ENCODE data around the gene BTBD9. TPM values are rescaled to one million over a fixed set of nuclear protein-coding genes. Genes with fewer than 3 reads are reported as not detected.
"Not testable (repeated sequence)": the region's sequence is repeated elsewhere in the genome, so short reads cannot be mapped to it uniquely, and the experiment has no call there.

Gene BTBD9
- total RNA-seq, 2 donors from 2014 or later = 16.3 to 22.9 TPM

GRCh38 chr6:38142178-38142902 is 497.4 kb downstream of the BTBD9 start:
- intact Hi-C loops (cut with DNase I) = no loop called here
- no peak for DNase-seq (ENCODE audit: low spot score)

GRCh38 chr6:38141716-38142115 is 498.0 kb downstream of the BTBD9 start:
- no peak for DNase-seq (ENCODE audit: low spot score)
- intact Hi-C loops (cut with DNase I) = no loop called here

- intact Hi-C loops (cut with DNase I) = no loop called here
- no peak for DNase-seq (ENCODE audit: low spot score)
Measured at GRCh38 chr6:38141085-38141484, 498.6 kb downstream of the BTBD9 start.

GRCh38 chr6:38138374-38138773 is 501.4 kb downstream of the BTBD9 start:
- intact Hi-C loops (cut with DNase I) = no loop called here
- DNase-seq (ENCODE audit: low spot score) = no peak

GRCh38 chr6:38137608-38138265 is 502.0 kb downstream of the BTBD9 start:
- intact Hi-C loops (cut with DNase I) = no loop called here
- DNase-seq (ENCODE audit: low spot score) = no peak

GRCh38 chr6:38136547-38136946 is 503.2 kb downstream of the BTBD9 start:
- intact Hi-C loops (cut with DNase I) = no loop called here
- DNase-seq (ENCODE audit: low spot score) = no peak

DNA sequence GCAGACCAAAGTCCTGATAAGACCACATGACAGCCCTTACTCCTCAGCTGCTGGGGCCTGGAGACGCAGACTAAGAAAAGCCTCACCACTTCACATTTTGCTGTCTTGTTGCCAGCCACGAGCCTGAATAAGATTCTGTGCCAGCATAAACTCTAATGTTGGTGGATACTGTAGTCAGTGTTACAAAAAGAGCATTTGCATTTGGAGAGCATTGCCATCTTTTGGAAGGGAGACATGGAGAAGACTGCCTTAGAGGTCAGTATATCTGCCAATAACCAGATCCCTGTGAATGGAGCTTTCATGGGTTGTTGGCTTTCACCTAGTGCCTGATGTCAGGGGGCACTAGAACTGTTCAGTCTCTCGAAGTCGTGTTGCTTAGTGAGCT is 505.0 kb downstream of the BTBD9 start:
- no peak for DNase-seq (ENCODE audit: low spot score)
- intact Hi-C loops (cut with DNase I) = loop anchor here in 1 of 2 donors (2.0 kb wide), 1 partner anchor 32 kb away; no protein-coding TSS in a partner anchor

DNA sequence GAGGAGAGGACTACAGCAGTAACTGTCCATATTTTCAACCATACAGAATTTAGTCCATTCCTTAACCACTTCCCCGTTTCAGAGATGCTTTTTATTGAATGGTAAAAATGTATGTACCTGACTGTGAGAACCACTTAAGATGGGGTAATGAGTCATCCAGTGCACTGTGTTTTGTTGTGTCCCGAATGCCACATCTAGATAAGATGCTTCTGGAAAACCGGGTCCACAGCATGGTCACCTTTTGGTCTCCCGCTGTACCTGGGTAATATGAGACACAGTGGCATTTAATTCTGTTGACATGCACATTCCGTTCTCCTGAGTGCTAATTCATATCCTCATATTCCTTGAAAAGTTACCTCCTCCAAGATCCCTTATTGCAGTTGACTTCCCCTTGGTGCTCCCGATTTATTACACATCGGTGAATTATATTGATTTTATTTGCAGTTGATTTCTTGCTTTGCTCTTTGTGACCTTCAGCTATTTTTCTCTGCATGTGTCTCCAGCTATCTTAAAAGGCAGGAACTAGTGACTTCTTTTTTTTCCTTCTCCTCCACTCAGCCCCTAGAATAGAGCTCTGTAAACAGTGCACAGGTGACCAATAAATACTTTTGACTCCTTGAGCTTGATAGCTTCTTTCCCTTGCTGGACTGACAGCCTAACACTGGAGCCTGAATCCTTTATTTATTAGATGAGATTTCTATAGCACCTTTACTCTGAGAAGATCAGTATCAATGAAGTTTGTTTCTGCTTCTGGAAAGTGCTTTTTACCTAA is 505.6 kb downstream of the BTBD9 start:
- no peak for DNase-seq (ENCODE audit: low spot score)
- intact Hi-C loops (cut with DNase I) = loop anchor here in 1 of 2 donors (2.0 kb wide), 1 partner anchor 31 kb away; no protein-coding TSS in a partner anchor

DNA sequence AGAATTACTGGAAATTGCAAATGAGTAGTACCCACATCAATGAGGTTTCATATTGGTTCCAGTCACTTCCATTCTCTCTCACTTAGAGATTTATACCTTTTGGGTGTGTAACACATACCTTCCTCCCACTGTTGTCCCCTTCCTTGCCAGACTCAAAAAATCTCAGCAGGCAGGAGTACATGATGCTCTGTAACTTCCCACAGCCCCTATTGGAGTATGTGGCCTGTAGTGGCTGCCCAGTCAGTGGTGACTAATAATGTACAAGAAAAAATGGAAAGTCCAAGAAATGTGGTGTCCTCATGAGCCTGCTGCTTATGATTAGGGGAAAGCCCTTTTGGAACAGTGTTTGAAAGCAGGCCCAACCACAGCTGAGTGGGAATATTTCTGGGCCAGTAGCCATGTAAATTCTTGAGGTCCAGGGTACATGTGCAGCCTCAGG is 508.2 kb downstream of the BTBD9 start:
- intact Hi-C loops (cut with DNase I) = no loop called here

DNA sequence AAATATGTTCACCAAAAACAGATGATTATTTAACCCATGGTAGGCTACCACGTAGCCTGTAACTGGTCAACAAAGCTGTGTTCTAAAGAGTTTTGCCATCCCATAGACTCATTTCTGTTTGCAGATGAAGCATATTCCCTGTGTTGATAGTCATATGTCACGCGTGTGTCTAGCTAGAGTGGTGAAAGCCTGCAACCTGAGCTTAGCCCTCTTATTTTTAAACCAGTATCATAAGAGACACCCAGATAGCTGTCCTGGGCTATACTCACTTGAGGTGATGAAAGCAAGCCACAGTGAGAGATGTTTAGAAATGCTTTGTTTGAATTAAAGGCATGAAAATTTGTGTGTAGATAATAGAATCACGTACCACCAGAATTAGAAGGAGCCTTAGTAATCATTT is 512.4 kb downstream of the BTBD9 start:
- intact Hi-C loops (cut with DNase I) = no loop called here
- DNase-seq (ENCODE audit: low spot score) = no peak

More for the DNA sequence above, 508.2 kb downstream of the BTBD9 start:
- no peak for DNase-seq (ENCODE audit: low spot score)

GRCh38 chr6:38124224-38124926 is 515.4 kb downstream of the BTBD9 start:
- DNase-seq (ENCODE audit: low spot score); intact Hi-C loops (cut with DNase I): not testable (repeated sequence)

- no peak for DNase-seq (ENCODE audit: low spot score)
- intact Hi-C loops (cut with DNase I) = no loop called here
Measured at GRCh38 chr6:38119516-38119915, 520.2 kb downstream of the BTBD9 start.

DNA sequence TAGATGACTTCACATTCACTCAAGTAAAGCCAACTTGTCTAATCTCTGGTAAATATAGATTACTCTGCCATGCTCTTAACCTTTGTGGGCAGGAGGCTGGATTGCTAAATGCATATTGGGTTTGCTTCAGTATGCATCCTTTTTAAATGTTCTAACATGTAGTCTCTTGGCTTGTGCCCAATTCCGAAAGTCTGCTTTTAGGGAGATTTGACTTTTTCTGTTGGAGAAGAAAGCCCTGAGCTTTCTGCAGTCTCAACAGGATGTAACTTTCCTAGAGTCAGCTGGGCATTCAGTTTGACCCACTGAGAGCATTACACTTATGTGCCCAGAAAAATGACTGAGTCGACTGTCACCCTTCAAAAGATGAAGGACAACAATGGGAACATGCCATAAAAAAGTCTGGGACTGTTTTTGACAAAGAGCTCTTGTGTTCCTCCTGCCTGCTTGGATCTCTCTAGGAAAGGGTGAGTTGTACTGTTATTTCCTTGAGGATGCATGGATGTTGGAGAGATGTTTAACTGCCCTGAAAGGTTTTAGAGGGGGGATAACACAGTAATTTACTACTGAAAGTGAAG is 520.9 kb downstream of the BTBD9 start:
- intact Hi-C loops (cut with DNase I) = no loop called here
- no peak for DNase-seq (ENCODE audit: low spot score)

Other genes starting within 250 kb of the BTBD9 start
- gene GLO1, start 63.2 kb upstream of the BTBD9 start, total RNA-seq = 10 to 100 TPM; 40.3 to 53.4 TPM
- gene DNAH8, start 75.4 kb upstream of the BTBD9 start, total RNA-seq = under 1 TPM; 0.05 to 0.71 TPM

All from posterior vena cava (tissue), 2 donors.